Fibroblast of villous mesenchyme (primary cell): Measurements from ENCODE around the gene TBX10. TPM values are rescaled to one million over a fixed set of nuclear protein-coding genes. Genes with fewer than 3 reads are reported as not detected.
"Not testable (repeated sequence)": the region's sequence is repeated elsewhere in the genome, so short reads cannot be mapped to it uniquely, and the experiment has no call there.

Experiments used
- DNase-seq: peaks from one replicate; pipeline ENCODE4 v3.0.0-alpha.2; 2010; ENCODE audit warnings: low read depth
- H3K4me3 ChIP-seq: 2 replicates; pipeline ENCODE4 v1.5.1; 2011; ENCODE audit warnings: low read depth, mild to moderate bottlenecking, low read length
- CTCF ChIP-seq: IDR thresholded peaks from 2 replicates; pipeline ENCODE4 v1.5.1; 2012; ENCODE audit warnings: low read depth, mild to moderate bottlenecking, low read length; ENCODE audit not compliant: insufficient read depth
- total RNA-seq: library from RNA; depleted of rRNA; stranded (reverse); fragments of >200 nt; gene quantifications from 2 replicates; pipeline ENCODE4 v1.2.3, GENCODE V29; 2012

Gene TBX10
- total RNA-seq, 1 donor = not detected

GRCh38 chr11:67642173-67643120, 2.9 kb upstream of the TBX10 start:
- DNase-seq = no peak
- TF ChIP-seq CTCF = no peak
- no peak overlapping the region for H3K4me3 ChIP-seq

GRCh38 chr11:67641338-67642172, 2.0 kb upstream of the TBX10 start:
- H3K4me3 ChIP-seq = no peak overlapping the region
- no peak for DNase-seq
- TF ChIP-seq CTCF = no peak

DNA sequence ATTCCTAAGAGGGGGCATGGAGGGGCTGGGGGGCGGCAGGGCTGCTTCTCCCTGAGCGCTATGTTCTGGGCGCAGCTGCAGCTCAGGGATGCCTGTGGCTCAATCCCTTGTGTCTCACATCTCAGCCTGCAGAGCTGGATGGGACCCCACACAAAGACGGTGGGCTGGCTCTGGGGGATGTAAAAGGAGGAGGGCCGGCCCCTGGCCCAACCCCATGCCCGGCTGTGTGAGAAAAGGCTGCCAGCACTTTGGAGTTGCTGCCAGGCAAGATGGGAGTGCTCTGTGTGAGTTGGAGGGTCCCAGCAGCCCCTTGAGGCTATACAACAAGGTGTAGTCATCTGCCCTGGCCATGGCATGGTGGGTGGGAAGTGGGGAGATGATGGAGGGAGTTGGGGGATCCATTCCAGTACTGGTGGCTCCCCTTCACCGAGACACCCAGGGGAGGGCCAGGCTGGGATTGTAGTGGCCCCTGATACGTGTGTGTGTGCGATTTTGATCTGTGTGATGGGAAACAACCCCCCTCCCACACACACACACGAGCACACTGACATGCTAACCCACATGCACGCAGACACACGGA, 1.3 kb upstream of the TBX10 start:
- no peak for DNase-seq
- no peak overlapping the region for H3K4me3 ChIP-seq
- no peak for TF ChIP-seq CTCF

- peak; percentile 48 for DNase-seq
- no peak overlapping the region for H3K4me3 ChIP-seq
- TF ChIP-seq CTCF = peak; percentile 70
Observed at GRCh38 chr11:67640021-67640757, 626 bp upstream of the TBX10 start.

- H3K4me3 ChIP-seq = no peak overlapping the region
- DNase-seq = no peak
- TF ChIP-seq CTCF = no peak
Observed at GRCh38 chr11:67638535-67639437, 777 bp downstream of the TBX10 start.

DNA sequence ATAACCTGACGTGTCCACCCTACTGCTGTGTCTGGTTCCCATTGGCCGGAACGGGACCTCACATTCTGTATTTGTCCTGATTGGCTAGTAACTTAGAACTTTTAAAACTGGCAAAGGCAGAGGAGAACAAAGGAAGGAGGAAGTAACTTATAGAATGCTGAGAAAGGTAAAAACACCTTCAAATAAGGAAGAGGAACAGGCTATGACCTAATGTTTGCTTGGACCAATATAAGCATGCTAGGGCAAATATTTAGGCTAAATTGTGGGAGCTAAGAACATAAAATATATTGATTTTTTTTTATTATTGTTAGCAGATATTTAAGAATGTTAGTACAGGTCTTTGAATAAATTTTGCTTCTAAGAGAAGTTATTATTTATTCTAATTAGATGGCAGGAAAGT, 2.1 kb downstream of the TBX10 start:
- H3K4me3 ChIP-seq, DNase-seq: not testable (repeated sequence)
